Left ventricle myocardium inferior (tissue), 1 donor: Measurements from ENCODE around the gene TRIM9. TPM values are rescaled to one million over a fixed set of nuclear protein-coding genes. Genes with fewer than 3 reads are reported as not detected.
A peak's percentile ranks its signal among the peaks of the same experiment; 100 is the strongest.

Experiments
- DNase-seq: peaks from one replicate; pipeline ENCODE4 v3.0.0-alpha.2; 2020
- H3K27ac ChIP-seq: fragments of 200-600 bp; replicated peaks from 2 replicates; pipeline ENCODE4 v1.8.0; 2021
- H3K27me3 ChIP-seq: fragments of 200-600 bp; 2 replicates; pipeline ENCODE4 v1.8.0; 2021; ENCODE audit warnings: low read depth
- H3K36me3 ChIP-seq: fragments of 200-600 bp; 2 replicates; pipeline ENCODE4 v1.8.0; 2021
- H3K4me1 ChIP-seq: fragments of 200-600 bp; 2 replicates; pipeline ENCODE4 v1.8.0; 2021
- H3K4me3 ChIP-seq: fragments of 200-600 bp; 2 replicates; pipeline ENCODE4 v1.8.0; 2021; ENCODE audit warnings: mild to moderate bottlenecking, moderate library complexity
- H3K9me3 ChIP-seq: fragments of 200-600 bp; replicated peaks from 2 replicates; pipeline ENCODE4 v1.8.0; 2021
- intact Hi-C: fragments of 100-400 bp; cut with micrococcal nuclease; formaldehyde crosslinking; loops from one replicate; pipeline ENCODE4 v1.11.0; 2022
- total RNA-seq: library from RNA; stranded (reverse); fragmentation: NEBNext Ultra II Directional; extraction: Animal tissue kit (Norgen Biotek cat#: 25700); gene quantifications from one replicate; pipeline ENCODE4 v1.2.1, GENCODE V29; 2021
- TF ChIP-seq, protein P1 (sequence below): fragments of 200-600 bp; IDR thresholded peaks from 2 replicates; pipeline ENCODE4 v1.8.0; 2021; ENCODE audit warnings: antibody characterized with exemption, mild to moderate bottlenecking, borderline replicate concordance
- donor health status: DM: no; HTN: yes; CAD: no; lungs with severe emphysema.

The TRIM9 gene
- total RNA-seq, 1 donor from 2014 or later: 0.27 TPM

DNA sequence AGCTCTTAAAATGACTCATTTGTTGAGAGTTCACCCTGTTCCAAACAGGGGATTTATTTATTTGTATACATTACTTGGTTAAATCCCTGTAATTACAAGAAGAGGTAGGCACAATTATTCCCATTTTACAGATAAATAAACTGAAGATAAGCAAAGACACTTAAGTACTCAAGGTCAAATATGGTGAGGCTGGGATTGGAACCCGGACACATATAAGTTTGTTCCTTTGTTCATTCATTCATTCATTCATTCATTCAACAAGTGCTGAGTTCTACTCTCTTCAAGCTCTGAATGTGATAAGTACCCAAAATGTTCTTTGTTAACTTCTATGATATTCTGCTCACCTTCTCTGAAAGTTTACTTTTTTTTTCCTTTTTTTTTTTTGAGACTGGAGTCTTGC is 2.4 kb upstream of the TRIM9 start:
- no peak overlapping the region for H3K4me3 ChIP-seq
- TF ChIP-seq, protein P1, sequence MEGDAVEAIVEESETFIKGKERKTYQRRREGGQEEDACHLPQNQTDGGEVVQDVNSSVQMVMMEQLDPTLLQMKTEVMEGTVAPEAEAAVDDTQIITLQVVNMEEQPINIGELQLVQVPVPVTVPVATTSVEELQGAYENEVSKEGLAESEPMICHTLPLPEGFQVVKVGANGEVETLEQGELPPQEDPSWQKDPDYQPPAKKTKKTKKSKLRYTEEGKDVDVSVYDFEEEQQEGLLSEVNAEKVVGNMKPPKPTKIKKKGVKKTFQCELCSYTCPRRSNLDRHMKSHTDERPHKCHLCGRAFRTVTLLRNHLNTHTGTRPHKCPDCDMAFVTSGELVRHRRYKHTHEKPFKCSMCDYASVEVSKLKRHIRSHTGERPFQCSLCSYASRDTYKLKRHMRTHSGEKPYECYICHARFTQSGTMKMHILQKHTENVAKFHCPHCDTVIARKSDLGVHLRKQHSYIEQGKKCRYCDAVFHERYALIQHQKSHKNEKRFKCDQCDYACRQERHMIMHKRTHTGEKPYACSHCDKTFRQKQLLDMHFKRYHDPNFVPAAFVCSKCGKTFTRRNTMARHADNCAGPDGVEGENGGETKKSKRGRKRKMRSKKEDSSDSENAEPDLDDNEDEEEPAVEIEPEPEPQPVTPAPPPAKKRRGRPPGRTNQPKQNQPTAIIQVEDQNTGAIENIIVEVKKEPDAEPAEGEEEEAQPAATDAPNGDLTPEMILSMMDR: no peak
- no peak for DNase-seq
- intact Hi-C loops: no loop called here
- peaks cover 28% of the 10 kb centered on the region for H3K4me1 ChIP-seq
- H3K27me3 ChIP-seq: peaks cover 88% of the 10 kb centered on the region
- no peaks in the 10 kb centered on the region for H3K36me3 ChIP-seq
- no peak overlapping the region for H3K27ac ChIP-seq
- no peaks in the 10 kb centered on the region for H3K9me3 ChIP-seq

DNA sequence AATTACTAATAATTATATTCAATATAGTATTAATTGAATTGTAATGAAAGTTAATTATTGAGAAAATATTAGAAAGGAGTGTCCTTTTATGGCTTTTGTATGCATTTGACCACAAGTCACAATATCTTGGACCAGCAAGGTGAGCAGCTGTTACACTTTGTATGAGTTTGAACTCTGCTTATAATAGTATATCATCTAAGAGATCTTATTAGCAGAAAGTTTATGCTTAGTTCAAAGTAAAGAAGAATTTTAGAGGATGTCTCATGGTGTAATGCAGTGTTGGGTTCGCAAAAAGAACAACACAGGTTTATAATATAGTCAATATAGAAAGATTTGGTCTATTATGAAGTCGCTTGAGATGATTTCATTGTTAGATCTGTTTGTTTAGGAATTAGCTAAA is 2.0 kb upstream of the TRIM9 start:
- Histone ChIP-seq H3K27me3 (peaks cover 90% of the 10 kb centered on the region), H3K9me3 (no peaks in the 10 kb centered on the region), H3K27ac (no peak overlapping the region), H3K4me1 (peaks cover 28% of the 10 kb centered on the region), H3K4me3 (no peak overlapping the region), H3K36me3 (no peaks in the 10 kb centered on the region)
- TF ChIP-seq, protein P1: no peak
- no peak for DNase-seq
- intact Hi-C loops: no loop called here

DNA sequence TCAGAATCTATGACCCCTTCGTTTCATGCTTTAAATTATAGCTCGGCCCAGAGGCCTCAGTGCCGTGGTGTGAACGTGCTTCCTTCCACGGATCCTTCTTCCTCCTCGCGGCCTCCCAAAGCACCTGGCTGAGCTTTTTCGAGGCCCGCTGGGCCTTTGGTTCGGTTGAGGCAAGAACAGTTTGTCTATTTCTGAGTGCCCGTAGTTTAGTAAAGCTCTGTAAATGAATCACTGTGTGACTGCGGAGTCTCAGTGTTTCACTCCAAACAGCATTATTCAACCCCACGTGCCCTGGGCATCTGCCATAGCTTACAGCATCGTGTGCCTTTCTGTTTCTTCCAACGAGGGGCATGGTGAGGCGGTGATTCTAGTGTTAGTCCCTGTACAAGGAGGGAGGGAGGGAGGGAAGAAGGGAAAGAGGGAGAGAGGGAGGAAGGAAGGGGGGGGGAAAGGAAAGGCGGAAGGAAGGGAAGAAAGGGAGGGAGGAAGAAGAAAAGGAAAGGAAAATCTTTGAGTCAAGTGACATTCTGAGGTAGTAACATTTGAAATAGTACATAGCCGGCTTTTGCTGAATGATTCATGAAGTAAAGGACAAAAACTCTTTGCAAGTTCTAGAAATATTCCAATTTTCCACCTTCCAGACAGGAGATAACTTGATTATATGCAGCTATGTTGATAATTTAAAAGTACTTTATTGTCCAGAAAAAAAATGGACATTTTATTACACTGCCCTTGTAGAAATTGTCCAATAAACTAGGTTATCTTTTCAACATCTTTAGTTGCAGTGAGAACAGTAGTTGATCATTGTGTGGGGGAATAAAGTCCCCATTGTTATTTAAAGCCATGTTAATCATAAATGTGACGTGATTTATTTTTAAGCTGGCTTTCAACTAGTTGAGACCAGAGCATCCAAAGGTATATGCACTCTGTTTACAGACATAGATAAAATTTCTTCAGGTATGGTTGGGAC is 1.2 kb upstream of the TRIM9 start:
- TF ChIP-seq, protein P1: no peak
- no peaks in the 10 kb centered on the region for H3K9me3 ChIP-seq
- peaks cover 28% of the 10 kb centered on the region for H3K4me1 ChIP-seq
- intact Hi-C loops: no loop called here
- DNase-seq: no peak
- H3K4me3 ChIP-seq: peak overlapping the region; percentile 77
- peak overlapping the region; percentile 75 for H3K27ac ChIP-seq
- H3K36me3 ChIP-seq: no peaks in the 10 kb centered on the region
- H3K27me3 ChIP-seq: peaks cover 88% of the 10 kb centered on the region

DNA sequence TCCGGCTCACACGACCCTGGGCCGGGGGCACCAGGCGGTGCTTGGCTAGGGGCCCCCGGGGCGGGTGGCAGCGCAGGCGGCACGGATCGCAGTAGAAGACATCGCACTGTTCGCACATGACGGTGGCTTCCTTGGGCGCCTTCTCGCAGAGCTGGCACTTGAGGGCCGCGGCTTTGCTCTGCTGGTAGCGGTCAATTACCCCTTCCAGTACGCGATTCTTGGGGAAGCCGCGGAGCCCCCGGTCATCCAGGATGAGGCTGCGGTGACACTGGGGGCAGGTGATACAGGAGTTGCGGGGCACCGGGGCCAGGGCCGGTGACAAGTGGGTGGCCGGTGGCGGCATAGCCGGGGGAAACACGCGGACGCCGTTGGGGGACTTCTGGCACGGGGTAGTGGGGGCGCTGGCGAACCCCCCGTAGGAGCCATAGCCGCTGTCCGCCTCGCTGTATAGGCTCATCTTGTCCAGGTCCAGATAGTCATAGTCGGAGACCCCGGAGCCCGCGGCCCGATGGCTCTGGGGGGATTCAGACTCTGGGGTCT is 553 bp downstream of the TRIM9 start:
- H3K36me3 ChIP-seq: no peaks in the 10 kb centered on the region
- peak overlapping the region; percentile 77 for H3K4me3 ChIP-seq
- TF ChIP-seq, protein P1: no peak
- intact Hi-C loops: no loop called here
- peaks cover 28% of the 10 kb centered on the region for H3K4me1 ChIP-seq
- no peaks in the 10 kb centered on the region for H3K9me3 ChIP-seq
- DNase-seq: no peak
- peak overlapping the region; percentile 1 for H3K27ac ChIP-seq
- peaks cover 85% of the 10 kb centered on the region for H3K27me3 ChIP-seq

DNA sequence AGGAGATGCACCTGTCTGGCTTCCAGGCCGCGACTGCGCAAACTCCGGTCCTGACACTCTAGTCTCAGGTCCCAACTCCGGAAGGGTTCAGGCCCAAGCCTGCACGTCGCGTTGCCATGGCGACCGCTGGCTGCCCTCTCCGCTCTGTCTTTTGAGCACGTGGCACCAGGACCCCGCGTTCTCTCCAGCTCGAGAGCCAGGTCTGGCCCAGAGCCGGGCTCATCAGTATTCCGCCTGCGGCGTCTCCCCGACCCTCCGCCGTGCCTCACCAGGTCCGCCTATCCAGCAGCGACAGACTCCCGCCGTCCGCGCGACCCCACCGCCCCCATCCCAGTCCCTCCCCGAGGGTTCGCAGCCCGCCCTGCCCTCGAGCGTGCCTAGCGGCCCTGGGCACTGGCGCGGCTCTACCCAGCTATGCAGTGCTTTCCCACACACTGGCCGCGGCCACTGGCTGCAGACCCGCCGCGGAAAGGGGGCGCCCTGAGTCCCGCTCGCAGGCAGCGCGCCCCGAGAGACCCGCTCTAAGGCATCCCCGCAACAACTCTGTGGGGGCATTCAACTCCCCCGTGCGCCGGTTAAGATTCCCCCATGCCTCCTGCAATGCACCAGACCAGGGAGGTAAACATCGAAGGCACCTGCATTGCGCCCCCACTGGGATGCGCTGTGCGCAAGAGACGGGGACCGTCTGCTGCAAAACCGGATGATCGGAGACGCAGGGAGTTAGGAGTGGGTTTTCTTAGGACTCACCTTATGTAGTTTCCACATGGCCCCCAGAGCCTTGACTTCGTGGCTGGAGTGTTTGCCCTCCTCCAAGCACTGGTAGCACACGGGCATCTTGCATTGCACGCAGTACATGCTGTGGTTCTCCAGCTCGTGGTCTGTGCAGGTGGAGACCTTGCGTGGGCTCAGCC is 1.3 kb downstream of the TRIM9 start:
- no peaks in the 10 kb centered on the region for H3K9me3 ChIP-seq
- intact Hi-C loops: no loop called here
- H3K36me3 ChIP-seq: no peaks in the 10 kb centered on the region
- H3K27ac ChIP-seq: no peak overlapping the region
- H3K27me3 ChIP-seq: peaks cover 77% of the 10 kb centered on the region
- peak; percentile 23 for DNase-seq
- H3K4me3 ChIP-seq: peak overlapping the region; percentile 77
- TF ChIP-seq, protein P1: no peak
- H3K4me1 ChIP-seq: peaks cover 28% of the 10 kb centered on the region
